Middle frontal gyrus (tissue), 1 donor: ENCODE data around the gene RGL2.

Experiments
- DNase-seq: peaks from one replicate; pipeline ENCODE4 v3.0.0-alpha.2; 2015; ENCODE audit warnings: low spot score; ENCODE audit errors: extremely low spot score

Gene RGL2

GRCh38 chr6:33316603-33317418 lies 18.1 kb upstream of the RGL2 start:
- no peak for DNase-seq

- no peak for DNase-seq
These were observed 17.3 kb upstream of the RGL2 start for GRCh38 chr6:33315793-33316602.

GRCh38 chr6:33314943-33315792 lies 16.4 kb upstream of the RGL2 start:
- DNase-seq: no peak

DNA sequence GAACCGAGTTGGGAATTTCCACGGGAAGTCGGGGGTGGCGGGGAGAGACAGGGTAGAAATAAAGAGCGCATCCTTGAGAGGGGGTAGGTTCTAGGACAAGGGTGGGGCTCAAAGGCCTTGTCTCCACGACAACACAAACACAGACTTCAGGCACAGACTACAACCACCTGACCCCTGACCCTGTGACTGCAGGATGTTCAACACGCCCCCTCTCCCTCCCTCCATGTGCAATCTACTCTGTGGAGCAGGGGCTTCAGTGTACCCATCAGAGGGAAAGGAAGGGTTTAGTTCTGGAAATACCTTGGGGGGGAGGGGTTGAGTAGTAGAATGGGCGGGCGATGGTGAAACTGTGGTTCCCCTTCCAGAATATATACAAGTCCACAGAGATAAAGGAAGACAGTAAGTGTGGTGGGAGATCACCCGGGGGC lies 15.8 kb upstream of the RGL2 start:
- no peak for DNase-seq

GRCh38 chr6:33313709-33314514 lies 15.2 kb upstream of the RGL2 start, which contains the start of gene TAPBP:
TAPBP (minus strand) TSS chr6:33314078; CDS start chr6:33314041, 37 bp downstream.
- peak; percentile 6 for DNase-seq

GRCh38 chr6:33313105-33313708 lies 14.5 kb upstream of the RGL2 start:
- DNase-seq: no peak

DNA sequence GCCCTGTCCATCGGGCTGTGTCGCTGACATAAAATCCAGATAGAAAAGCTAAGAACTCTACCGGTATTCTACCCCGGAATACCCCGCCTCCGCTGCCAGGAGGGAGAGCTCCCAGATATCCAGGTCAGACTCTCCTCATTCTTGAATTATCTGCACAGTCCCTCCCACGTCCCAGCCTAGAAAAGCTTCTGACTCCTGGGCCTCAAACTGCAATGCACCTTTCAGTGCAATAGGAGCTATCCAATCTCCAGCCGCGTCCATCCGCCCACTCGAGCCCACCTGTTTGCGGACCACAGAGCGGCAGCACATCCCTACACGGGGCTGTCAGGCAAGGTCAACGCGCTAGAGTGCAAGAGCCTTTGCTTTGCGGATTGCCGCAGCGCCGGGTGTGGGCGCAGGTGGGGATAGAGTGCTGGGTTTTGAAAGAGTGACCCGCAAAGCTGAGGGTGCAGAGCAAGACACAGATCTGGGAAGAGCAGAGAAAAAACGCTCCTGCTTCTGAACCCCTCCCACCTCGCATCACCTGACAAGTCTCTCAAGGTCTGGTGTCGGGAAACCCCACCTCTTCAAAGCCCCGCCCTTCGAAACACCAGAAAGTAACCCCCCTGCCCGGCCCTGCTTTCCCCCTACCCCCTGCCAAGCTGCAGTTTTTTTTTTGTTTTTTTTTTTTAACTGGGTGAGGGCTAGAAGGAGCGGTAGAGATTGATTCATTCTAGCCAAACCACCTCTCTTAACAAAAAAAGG lies 13.8 kb upstream of the RGL2 start:
- peak; percentile 42 for DNase-seq

DNA sequence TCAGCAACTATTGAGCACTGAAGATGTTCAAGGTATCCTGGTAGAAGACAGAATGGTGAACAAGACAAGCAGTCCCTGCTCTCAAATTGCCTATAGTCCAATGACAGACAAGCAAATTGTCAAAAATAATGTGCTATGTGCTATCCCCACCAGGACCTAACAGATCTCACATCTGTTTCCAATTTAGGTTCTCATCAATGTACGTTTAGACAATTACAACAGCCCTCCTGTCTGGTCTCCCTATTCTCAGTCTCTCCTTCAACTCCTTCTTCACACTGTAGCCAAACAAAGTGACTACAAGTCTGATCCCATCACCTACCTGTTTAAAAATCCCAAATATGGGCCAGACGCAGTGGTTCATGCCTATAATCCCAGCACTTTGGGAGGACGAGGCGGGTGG lies 7.6 kb upstream of the RGL2 start:
- no peak for DNase-seq

GRCh38 chr6:33305052-33305451 lies 6.3 kb upstream of the RGL2 start:
- DNase-seq: no peak

DNA sequence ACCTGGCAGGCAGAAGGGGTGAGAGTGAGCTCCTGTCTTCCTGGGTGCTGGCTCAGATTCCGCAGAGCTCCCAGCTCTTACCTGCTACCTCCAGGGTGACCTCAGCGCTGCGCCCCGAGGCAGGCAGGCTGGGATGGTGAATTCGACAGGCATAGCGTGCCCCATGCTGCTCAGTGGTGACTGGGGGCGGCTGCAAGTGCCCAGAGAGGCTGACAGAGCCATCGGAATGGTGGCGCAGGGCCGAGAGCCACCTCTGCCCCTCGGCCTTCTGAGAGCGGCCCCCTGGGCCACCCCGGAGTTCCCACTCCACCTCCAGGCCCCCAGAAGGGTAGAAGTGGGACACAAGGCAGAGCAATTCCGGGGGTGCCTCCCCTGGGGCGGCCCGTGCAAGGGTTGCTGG lies 5.5 kb upstream of the RGL2 start:
- DNase-seq: no peak

DNA sequence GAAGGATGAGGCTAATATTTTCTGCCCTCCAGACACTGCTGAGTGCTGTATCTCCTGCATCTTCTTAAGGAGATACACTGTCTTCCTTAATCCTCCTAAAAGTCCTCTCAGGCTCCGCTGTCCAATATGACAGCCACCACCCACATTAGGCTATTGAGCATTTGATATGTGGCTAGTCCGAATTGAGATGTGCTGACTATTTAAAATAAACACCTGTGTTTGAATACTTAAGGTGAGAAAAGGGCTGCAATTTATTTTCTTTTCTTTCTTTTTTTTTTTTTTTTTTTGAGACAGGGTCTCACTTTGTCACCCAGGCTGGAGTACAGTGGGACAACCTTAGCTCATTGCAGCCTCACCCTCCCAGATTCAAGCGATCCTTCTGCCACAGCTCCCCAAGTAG lies 3.1 kb upstream of the RGL2 start:
- no peak for DNase-seq

GRCh38 chr6:33299237-33299944 lies 649 bp upstream of the RGL2 start:
- peak; percentile 91 for DNase-seq

- DNase-seq: no peak
These were observed 578 bp downstream of the RGL2 start for GRCh38 chr6:33297956-33298772.

DNA sequence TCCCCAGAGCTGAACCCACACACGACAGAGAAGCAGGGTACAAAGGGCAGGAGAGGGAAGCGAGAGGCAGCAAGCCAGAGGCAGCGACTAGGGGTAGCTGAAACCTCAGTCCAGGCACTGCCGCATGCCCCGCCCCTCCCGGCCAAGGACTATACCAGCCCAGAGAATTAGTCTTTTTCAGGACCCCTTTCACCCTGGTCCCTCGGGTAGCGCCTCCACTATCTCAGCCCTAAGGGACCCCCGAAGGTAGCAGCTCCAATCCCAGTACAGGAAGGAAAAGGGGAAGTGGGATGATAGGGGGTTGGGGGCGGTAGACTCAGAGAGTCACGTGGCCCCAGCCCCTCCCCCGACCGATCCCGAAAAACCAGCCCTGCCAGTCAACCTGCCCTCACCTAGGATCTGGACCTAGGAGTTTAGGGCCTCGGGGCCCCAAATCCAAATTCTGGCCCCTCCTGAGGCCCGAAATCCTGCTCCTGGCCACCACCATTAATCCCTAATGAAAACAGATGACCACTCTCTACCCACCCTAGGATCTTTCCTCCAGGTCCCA lies 1.3 kb downstream of the RGL2 start:
- DNase-seq: no peak

DNA sequence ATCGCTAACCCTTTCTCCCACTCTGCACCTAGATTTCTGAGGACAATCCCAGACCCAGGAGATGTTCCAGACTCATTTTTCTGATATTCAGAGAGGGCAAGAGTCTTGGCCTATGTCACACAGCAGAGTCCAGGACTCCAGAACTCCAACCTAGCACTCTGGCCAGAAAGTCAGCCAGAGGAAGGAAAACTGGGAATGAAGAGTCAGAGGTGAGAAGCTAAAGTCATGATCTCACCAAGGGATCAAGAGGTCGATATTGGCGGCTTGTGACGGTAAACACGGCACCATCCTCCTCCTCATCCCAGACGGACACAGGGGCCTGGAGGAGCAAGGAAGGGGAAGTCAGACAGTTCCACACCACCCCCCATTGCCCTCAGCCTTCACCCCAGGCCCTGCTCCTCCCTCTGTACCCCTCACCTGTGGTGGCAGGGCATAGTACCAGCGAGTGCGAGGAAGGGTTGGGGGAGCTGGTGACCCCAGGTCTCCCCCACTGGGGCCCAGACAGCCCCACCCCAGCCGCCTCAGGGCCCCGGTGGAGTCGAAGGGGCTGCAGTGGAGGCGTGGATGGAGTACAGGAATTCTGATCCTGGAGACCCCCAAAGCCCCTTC lies 1.8 kb downstream of the RGL2 start:
- no peak for DNase-seq

- no peak for DNase-seq
These were observed 2.9 kb downstream of the RGL2 start for GRCh38 chr6:33295621-33296369.
